Amniotic epithelial cell (primary cell): ENCODE results near the gene SMIM29.
"Not testable (repeated sequence)": the region's sequence is repeated elsewhere in the genome, so short reads cannot be mapped to it uniquely, and the experiment has no call there.

Experiments
- DNase-seq: peaks from one replicate; pipeline ENCODE4 v3.0.0-alpha.2; 2010; ENCODE audit warnings: low read depth

SMIM29 gene

GRCh38 chr6:34248727-34249468, at the start of gene SMIM29:
Gene SMIM29, minus strand, starts transcription at chr6:34249006. Its CDS starts 1,215 bp downstream, at chr6:34247791.
- DNase-seq, result peak; percentile 89

DNA sequence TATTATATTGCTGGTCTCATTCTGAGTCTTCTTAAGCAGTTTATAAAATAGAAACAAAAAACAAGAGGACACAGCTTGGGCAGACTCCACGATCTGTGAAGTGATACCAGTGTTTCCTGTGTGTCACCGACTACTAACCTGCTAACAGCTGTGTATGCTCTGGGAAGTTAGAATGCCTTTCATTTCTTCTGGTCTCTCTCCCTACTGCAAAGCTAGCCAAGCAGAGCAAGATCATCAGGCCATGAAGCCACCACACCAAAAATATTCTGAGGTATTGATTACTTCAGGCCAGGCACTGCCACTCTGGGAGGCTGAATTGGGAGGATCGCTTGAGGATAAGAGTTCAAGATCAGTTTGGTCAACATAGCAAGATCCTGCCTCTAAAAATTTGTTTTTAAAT, 46.9 kb upstream of the SMIM29 start:
- DNase-seq, result no peak

- no peak for DNase-seq
Observed at GRCh38 chr6:34292954-34293353, 44.1 kb upstream of the SMIM29 start.

DNA sequence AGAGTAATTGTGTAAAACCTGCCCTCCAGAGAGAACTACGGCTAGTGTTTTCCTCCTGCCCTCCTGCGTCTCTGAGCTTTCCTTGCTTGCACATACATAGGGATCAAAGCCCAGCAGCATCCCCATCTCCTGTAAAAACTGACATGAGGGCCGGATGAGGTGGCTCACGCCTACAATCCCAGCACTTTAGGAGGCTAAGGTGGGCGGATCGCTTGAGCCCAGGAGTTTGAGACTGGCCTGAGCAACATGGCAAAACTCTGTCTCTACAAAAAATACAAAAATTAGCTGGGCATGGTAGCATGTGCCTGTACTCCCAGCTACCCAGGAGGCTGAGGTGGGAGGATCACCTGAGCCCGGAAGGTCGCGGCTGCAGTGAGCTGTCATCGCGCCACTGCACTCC, 40.3 kb upstream of the SMIM29 start:
- DNase-seq, result no peak

GRCh38 chr6:34288581-34288980, 39.8 kb upstream of the SMIM29 start:
- DNase-seq, result no peak

- DNase-seq, result no peak
Observed at GRCh38 chr6:34285448-34286164, 36.8 kb upstream of the SMIM29 start.

GRCh38 chr6:34284563-34285447, 36.0 kb upstream of the SMIM29 start:
- DNase-seq, result peak; percentile 90

DNA sequence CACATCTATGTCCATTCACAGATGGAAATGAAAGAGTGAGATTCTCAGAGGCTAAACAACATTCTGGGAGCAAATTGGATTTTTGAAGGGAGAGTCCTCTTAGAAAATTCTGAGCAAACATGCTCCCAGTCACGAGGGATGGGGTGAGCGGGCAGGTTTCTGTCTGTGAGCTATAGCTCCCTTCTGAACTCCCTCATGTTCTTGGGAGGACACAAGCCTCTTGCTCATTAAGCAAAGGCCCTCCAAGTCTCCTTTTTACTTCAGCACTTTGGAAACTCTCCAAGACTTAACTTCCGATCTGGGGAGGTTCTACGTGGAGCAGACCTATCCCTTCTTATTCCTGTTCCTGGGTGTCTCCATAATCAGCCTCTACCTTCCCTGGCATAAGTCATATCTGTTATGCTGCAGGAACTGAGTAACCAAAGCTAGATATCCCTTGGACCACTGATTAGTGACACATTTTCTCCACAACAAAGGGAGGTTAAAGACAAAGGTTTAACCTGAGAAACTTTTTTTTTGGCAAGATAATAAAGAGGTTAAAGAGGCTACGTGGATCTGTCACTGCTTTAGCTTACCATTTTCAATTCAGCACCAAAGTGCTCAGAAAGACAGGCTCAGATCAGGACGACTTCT, 33.0 kb upstream of the SMIM29 start:
- no peak for DNase-seq

DNA sequence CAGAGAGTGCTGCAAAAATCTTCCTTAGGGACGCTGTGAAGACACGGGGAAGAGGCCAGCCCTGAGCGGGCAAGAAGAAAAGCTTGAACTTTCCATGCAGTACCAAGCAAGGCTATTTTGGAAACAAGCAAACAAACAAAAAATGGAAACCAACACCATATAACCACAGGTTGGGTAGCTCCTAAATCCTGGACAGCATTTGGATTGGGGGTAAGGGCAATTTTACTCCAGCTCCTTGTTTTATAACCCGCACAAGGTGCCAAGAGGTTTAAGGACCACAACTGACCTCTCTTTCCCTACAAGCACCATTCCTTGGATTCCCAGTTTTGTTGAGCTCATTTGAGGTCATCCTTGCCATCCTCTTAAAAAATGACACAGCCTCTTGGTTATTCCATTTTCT, 31.4 kb upstream of the SMIM29 start:
- no peak for DNase-seq

- DNase-seq, result no peak
Observed at GRCh38 chr6:34278833-34279232, 30.0 kb upstream of the SMIM29 start.

GRCh38 chr6:34277763-34278112, 28.9 kb upstream of the SMIM29 start:
- DNase-seq, result no peak

DNA sequence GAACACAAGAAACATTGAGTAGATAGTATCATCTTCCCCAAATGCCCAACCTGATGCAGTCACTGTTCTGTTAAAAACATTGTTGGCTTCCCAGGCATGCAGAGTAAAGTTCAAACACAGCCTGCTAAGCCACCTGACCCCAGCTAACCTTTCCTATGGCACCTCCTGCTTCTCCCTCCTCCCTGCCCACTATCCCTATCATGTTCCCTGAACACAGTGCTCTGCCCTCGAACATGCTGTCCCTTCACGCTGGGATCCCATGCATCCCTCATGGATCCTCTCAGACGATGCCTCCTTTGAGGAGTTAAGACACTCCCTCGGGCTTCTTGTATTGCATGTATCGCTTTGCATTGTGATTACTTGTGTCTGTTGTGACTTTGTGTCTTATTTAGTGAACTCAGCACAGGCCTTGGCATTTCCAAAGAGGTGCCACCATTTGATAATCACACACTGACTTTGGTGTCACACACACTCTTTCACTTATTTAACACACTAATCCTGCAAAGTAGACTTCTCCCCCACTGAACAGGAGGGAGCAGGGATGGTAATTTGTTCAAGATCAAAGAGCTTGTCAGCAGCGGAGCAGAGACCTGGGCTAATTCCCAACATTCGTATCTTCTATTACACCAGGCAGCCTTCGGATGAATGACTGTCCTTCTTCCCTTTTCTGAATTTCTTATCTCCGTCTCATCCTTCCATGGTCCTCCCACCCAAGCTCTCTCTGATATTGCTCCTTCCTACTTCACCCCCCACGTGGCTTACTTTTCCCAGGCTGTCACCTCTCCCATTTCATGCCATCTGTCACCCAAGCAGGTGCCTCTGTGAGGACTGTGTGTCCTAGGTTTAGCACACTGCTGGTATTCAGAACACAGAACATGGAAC, 28.3 kb upstream of the SMIM29 start:
- no peak for DNase-seq

- no peak for DNase-seq
Observed at GRCh38 chr6:34276191-34276590, 27.4 kb upstream of the SMIM29 start.

DNA sequence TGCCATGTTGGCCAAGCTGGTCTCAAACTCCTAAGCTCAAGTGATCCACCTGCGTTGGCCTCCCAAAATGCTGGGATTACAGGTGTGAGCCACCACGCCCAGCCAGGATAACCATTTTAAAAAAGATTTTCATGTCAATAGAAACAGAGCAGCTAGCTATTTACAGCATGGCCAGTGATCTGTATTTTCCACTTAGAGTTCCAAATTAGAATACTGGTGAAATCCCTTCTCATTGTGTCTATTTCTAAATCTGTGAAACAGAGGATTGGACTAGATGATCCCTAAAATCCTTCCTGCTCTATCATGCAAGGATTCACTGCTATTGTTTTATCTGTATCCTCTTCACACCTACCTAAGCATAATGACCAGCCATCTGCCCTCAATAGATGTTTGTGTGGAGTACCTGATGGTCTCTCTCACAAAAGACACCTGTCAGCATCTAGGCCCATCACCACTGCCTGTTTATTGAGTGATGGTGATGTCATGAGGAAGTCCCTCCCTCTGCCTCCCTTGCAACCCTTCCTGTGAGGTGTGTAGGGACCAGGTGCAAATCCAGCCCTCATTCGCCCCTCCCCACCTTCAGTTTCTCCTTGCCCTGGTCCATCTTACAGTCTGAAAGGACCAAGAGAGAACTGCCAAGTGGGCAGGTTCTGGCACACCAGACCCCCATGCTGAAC, 26.5 kb upstream of the SMIM29 start:
- DNase-seq, result no peak

DNA sequence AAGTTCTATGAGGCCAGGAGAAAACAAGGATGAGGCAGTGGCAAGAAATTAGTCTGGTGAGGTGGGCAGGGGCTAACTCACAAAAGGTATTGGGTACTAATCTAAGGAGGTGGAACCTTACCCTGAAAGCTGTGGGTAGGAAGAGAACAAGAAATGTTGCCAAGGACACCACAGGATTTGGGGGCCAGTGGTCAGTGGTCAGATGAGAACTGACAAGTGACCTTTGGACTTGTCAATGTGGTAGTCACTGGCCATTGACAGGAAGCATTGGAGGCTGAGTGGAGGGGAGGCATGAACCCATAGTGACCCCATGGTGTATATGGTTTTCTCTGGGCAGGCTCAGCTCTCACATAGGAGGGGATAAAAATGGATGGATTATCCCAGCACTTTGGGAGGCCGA, 25.3 kb upstream of the SMIM29 start:
- no peak for DNase-seq

DNA sequence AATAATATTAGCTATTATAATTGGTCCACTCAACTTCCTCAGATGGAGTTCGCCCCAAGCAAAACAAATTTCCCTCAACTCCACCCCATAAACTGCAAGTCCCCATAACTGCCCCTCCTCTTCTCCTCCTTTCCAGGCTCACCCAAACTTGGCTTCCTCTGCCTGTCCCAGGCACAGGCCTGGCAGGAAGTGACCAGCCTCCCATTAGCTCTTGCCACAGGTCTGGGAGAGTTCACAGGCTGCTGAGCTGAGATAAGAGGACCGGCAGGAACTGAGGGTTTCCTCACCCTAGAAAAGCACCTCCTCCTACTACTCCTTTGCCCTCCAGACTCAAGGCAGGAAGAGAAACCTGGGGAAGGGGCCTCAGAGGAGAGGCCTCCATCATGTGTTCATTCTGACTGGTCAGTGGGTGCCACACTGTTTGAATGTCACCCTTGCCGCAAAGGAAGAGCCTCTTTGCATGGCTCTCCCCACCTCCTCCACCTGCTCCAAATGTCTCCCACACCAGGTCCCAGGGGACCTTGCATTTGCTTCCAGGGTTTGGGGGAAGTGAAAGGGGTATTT, 24.5 kb upstream of the SMIM29 start:
- peak; percentile 85 for DNase-seq

- no peak for DNase-seq
Observed at GRCh38 chr6:34272013-34272926, 23.5 kb upstream of the SMIM29 start.

DNA sequence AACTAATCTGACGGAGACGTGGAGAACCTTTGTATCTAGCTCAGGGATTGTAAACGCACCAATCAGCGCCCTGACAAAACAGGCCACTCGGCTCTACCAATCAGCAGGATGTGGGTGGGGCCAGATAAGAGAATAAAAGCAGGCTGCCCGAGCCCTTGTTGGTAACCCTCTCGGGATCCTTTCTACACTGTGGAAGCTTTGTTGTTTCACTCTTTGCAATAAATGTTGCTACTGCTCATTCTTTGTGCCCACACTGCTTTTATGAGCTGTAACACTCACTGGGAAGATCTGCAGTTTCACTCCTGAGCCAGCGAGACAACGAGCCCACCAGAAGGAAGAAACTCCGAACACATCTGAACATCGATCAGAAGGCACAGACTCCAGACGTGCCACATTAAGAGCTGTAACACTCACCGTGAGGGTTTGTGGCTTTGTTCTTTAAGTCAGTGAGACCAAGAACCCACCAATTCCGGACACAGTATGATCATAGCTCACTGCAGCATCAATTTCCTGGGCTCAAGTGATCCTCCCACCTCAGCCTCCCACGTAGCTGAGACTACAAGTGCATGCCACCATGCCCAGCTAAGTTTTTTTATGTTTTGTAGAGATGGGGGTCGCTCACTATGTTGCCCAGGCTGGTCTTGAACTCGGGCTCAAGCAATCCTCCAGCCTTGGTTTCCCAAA, 21.0 kb upstream of the SMIM29 start:
- DNase-seq, result not testable (repeated sequence)

DNA sequence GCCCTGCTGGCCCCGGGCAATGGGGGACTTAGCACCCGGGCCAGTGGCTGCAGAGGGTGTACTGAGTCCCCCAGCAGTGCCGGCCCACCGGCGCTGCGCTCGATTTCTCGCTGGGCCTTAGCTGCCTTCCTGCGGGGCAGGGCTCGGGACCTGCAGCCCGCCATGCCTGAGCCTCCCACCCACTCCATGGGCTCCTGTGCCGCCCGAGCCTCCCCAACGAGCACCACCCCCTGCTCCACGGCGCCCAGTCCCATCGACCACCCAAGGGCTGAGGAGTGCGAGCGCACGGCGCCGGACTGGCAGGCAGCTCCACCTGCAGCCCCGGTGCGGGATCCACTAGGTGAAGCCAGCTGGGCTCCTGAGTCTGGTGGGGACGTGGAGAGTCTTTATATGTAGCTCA, 20.3 kb upstream of the SMIM29 start:
- not testable (repeated sequence) for DNase-seq
